HG03095 (cell line): ENCODE data around the gene BCLAF3.

Experiments
- ATAC-seq: cut with Tn5 transposase; IDR thresholded peaks from one replicate; pipeline ENCODE4 v1.9.1; 2021; ENCODE audit warnings: moderate library complexity; ENCODE audit not compliant: unreplicated experiment

The BCLAF3 gene

DNA sequence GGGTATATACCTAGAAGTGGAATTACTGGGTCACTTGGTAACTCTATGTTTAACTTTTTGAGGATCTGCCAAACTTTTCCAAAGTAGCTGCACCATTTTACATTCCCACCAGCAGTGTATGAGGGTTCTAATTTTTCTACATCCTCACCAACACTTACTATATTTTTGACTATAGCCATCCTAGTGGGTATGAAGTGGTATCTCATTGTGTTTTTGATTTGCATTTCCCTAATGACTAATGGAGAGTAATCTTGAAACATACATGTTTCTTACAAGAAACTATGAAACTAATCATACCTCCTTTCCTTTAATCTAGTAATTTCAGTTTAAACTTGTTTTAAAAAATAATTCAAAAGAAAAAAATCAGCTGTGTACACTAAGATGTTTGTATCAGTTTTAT is 17.9 kb downstream of the BCLAF3 start:
- no peak for ATAC-seq

DNA sequence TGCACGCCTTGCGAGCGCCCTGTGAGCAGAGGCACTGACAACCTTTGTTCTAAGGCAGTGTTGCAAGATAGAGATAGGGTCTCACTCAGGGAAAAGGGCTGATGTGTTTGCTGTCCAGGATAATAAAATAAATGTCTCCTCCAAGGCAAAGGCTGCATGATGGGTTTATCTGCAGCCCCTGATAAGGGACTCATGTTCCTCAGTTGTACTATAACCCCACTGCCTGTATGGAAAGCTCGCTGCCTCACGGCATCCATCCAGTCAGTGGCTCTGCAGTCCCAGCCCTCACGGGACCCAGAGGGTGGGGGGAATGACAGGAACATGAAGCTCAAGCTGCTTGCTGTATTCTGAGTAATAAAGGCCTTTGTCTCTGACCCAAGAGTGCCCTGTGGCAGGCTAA is 22.6 kb downstream of the BCLAF3 start:
- no peak for ATAC-seq

DNA sequence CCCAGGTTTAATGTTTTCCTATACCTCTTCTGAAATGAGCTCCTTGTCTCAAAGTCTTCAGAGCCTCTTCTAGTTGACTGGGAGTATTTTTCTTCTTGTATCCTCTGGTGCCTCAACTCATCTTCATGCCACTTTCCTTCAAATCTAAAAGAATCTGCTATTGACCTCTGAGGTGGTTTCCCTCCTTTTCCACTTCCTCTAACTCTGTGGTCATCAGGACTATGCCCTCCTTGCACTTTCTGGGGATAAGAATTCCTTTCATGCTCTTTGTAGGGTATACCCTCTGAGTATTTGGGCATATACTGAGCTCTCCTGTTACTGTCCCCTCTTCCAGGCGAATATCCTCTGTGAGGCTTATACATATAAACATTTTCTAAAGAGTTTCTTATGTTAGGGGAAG is 24.8 kb downstream of the BCLAF3 start:
- no peak for ATAC-seq

DNA sequence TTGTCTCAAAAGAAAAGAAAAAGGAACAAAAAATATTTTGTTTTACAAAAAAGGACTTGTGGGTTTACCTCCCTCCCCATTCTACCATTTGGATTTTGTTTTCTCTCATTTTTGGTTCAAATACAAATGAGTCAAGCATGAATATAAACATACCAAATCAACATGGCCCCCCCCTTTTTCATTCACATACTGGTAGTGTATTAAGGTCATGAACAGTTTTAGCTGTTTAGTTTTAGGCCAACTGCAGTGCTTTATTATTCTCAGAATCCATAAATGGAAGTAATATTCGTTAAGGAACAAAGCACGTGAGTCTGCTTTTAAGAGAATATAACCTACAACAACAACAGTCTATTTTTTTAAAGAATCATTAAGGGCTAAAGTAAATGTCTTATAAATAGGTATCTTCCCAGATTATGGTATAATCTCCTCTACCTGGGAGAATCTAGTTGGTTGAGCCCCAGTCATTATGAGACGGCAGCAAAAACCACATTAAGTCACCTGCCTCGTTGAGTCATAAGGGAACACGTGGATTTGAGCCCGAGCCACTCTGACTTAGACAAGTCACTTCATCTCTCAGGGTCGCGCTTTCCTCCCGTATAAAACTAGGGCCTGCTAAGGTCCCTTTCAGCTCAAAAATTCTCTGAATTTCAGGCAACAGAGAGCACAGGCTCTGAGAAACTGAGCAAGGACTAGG is 26.7 kb downstream of the BCLAF3 start:
- no peak for ATAC-seq

DNA sequence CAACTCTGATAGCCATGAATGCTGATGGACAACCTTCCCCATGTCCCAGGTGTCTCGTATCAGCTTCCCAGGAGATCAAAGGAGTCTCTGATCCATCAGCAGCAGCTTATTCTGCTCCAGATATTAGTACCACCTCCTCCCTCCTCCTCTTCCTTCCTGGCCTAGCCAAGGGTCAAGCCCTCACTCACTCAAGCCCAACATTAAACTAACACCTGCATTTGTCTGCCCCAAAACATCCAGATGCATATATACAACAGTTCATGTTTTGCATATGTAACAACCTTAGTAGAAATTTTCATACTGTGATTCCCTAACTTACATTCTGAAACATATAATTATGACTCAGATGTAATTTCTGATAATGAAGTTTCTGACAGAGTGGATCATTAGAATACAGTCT is 29.9 kb downstream of the BCLAF3 start:
- no peak for ATAC-seq

DNA sequence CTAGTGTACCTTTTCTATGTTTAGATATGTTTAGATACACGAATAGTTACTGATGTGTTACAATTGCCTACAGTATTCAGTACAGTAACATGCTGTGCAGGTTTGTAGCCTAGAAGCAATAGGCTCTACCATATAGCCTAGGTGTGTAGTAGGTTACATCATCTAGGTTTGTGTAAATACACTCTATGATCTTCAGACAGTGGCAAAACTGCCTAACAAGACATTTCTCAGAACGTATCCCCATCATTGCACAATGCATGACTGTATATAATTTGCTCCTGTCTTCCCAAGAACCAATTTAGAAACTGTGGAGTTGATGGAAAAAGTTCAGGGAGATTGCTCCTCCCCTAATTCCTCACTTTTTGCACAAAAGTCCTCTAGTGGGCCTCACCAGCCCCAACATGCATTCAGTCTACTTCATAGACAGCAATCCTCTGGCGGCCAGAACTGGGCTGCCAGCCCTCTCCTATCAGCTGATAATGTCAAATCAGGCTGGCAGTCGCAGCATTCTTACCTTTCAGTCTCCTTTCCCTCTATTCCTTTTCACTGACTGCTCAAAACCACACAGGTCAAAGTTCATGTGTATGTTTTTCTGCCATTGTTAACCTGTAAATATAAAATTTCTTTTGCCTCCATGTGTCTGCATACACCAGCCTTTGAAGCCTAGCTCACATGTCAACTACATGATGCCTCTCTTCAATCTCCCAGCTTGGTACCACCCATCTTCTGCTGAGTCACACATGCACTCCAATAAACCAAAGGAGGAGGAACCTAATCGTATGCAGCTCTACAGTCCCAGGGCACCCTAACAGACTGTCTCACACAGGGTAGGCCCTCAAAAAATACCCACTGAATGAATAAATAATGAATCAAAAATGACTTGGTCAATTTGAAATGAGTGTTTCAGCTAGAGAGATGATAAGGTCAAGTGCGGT is 32.0 kb downstream of the BCLAF3 start:
- ATAC-seq: no peak

DNA sequence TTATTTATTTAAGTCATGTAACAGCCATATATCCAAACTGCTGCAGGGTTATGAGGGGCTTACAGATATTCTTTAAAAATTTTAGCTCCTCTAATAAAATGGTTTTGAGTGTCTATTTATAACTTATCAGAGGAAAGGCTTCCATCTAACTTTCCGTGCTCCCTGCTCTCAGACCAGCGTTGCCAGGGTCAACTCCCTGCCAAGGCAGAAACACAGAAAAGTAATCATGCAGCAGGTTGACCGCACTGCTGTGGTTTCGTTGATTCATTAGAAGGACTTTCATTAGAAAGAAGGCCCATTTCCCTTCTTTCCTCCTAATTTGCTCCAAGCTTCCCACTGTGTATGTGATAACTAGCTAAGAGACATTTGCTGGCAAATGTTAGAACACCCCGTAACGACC is 33.9 kb downstream of the BCLAF3 start:
- ATAC-seq: no peak

DNA sequence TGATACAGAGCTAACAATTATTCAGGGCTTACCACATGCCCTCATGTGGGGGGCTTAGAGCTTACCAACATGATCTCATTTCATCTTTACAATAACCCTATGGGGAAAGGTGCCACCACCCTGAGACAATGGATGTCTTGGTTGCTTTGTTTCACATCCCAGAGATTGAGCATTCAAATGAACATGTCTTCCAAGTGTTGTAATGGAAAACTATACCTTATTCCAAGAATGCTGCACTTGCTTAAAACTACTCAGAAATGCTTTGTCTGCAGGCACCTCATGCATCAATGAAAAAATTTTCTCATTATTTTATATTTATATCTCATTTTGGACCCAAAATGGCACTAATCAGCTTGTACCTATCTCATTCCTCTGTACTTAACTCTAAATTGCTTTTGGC is 34.6 kb downstream of the BCLAF3 start:
- no peak for ATAC-seq

DNA sequence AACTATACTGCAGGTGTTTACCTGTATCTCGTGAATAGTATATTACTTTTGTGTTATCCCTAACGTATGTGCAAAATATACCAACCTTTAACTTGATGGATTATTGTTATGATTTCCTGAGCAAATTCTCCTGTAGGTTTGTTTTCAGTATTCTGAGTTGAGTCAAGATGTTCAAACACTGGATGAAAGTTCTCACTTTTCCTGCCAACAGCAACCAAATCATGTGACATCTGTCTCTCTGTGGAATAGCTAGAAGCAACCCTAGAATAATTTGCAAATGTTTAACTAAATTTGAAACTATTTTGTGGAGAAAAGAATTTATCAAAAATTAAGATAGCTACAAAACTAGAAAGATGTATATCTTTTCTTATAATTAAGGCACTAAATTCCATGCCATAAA is 35.6 kb downstream of the BCLAF3 start:
- ATAC-seq: no peak

DNA sequence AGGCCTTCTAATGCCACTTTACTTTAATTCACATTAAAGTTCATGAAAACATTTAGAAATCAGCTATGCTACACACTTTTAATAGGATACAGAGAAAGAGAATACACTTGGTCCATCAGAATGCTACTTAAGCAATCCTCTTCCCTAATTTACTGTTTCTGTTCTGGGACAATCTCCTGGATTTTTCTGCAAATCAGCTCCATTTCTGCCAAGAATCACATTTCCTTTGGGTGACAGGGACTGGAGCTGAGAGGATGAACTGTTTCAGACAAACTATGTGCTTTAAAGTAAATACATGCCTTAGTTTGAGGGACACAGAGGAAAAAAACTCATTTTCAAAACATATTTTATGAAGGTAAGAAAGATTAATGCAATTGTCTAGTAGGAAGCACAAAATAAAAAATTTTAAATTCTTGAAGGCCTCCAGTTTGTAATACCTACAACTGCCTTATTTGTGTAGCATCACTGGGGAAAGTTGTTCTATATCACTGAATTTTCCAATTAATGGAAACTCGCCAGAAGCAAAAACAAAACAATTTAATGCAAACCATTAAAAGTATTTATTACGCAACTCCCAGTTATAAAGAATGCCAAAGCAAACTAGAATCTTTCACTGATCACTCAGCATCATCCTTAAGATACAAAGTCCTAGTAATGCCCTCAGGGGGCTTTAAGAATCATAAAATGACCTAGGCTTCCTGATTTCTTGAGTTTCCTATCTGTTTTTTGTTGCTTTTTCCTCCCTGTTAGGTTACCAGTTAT is 36.3 kb downstream of the BCLAF3 start:
- ATAC-seq: no peak

DNA sequence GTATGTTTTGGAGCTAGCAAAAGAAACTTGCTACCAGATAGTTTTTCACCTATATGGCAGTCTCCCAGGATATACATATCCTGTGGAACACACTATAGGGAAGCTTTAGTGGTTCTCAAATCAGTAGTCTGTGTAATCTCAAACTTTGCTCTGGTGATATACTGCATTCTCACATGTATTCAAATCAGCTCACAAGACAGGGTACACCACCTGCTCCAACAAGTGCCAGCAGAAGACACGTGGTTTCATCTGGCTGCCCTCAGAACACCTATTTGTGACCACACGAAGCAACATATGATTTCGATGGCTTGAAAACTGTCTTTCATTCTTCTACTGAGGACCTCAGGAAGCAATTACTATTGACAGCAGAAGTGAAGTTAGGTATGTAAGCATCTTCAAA is 37.7 kb downstream of the BCLAF3 start:
- no peak for ATAC-seq

DNA sequence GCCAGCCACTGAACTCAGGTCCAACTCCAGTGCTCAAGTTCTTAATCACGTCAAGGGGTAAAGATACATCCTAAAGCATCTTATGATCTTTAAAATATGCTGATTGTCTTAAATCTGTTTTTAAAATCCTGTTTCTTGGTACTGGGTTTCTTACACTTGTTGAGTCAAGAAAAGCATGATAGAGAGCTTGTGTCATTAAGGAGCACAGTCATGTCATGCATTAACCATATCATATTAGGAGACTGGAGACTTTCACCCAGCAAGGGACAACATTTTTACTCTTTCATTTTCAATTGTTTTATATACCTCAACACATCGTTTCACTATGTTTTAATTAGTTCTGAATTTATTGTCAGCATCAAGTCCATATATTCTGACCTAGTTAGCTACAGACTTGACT is 41.5 kb downstream of the BCLAF3 start:
- ATAC-seq: no peak

DNA sequence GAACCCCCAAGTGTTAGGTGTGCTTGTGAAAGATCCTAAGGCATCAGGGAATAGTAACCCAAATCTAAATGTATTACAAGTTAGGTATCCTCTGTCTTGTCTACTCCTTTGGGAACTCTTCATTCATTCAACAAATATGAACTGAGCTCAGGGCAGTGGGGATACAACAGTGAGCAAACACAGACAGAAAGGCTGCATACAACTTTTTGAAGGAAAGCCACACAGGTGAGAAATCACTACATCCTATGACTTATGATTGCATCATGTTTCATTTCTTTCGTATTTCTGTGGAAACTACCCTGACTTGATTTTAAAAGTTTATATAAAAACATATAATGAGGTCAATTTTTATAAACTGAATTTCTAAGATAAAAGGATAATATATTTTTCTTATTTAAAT is 43.2 kb downstream of the BCLAF3 start:
- no peak for ATAC-seq
